ENCODE measurements around the gene CASS4.

The CASS4 gene

DNA sequence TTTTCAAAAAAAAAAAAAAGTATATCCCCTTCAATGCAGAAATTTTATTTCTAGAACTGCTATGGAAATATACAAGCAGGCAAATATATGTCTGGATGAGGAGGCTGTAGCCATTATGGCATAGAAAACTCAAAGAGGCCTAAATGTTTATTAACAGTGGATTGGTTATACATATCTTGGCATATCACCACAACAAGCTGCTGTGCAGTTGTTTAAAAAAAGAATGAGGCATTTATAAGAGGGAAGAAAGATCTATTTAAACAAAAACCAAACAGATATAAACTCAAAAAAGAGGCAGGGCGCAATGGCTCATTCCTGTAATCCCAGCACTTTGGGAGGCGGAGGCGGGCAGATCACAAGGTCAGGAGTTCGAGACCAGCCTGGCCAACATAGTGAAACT is 26.2 kb downstream of the CASS4 start:
- peaks cover 28% of the 10 kb centered on the region for H3K36me3 Mint-ChIP-seq (ENCODE audit: low read depth)
- H3K27ac Mint-ChIP-seq, result peak overlapping the region; percentile 13
- H3K4me1 Mint-ChIP-seq (ENCODE audit: low read depth), result peaks cover 41% of the 10 kb centered on the region
- peaks cover 4% of the 10 kb centered on the region for H3K9me3 Mint-ChIP-seq
- H3K27me3 Mint-ChIP-seq (ENCODE audit: low read depth), result no peaks in the 10 kb centered on the region
- H3K4me3 Mint-ChIP-seq, result no peak overlapping the region

GRCh38 chr20:56439771-56440291 is 27.8 kb downstream of the CASS4 start:
- Mint-ChIP-seq H3K4me1 (ENCODE audit: low read depth) (peaks cover 43% of the 10 kb centered on the region), H3K4me3 (peak overlapping the region; percentile 73), H3K36me3 (ENCODE audit: low read depth) (peaks cover 28% of the 10 kb centered on the region), H3K27me3 (ENCODE audit: low read depth) (no peaks in the 10 kb centered on the region), H3K27ac (peak overlapping the region; percentile 91), H3K9me3 (no peaks in the 10 kb centered on the region)

DNA sequence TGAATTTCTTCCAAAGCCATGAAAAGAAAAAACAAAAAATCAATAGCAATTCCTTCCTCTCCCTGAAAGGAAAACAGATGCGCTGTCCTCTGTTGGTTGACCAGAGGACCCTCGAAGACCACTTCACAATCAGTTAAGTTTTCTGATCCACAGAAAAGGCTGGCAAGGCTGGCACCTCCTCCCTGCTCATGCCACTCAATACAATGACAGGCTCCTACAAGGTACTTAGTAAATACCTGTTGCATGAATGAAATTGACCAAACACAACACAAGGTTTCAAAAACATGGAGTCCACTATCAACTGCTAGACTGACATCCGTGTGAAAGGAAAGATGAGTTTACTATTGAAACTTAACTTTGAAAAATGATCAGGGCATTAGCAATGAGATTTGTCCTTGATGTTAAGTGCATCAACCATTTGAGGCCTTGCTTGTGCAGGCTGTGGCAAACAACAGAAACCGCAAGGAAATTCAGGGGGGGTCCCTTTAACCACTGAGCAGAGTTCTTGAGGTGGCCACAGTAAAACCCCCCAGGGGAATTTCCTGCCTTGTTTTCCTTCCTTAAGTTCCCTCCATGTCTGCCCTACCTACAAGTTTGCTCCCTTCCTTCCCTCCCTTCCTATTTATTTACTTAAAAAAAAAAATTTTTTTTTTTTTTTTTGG is 28.4 kb downstream of the CASS4 start:
- Mint-ChIP-seq H3K27ac (peak overlapping the region; percentile 91), H3K4me3 (peak overlapping the region; percentile 73), H3K36me3 (ENCODE audit: low read depth) (peaks cover 28% of the 10 kb centered on the region), H3K4me1 (ENCODE audit: low read depth) (peaks cover 43% of the 10 kb centered on the region), H3K9me3 (no peaks in the 10 kb centered on the region), H3K27me3 (ENCODE audit: low read depth) (no peaks in the 10 kb centered on the region)

- H3K27me3 Mint-ChIP-seq (ENCODE audit: low read depth), result no peaks in the 10 kb centered on the region
- H3K27ac Mint-ChIP-seq, result peak overlapping the region; percentile 78
- H3K4me1 Mint-ChIP-seq (ENCODE audit: low read depth), result peaks cover 41% of the 10 kb centered on the region
- peak overlapping the region; percentile 63 for H3K4me3 Mint-ChIP-seq
- H3K36me3 Mint-ChIP-seq (ENCODE audit: low read depth), result peaks cover 28% of the 10 kb centered on the region
- no peaks in the 10 kb centered on the region for H3K9me3 Mint-ChIP-seq
Measured at GRCh38 chr20:56442389-56443365, 30.6 kb downstream of the CASS4 start.

- no peaks in the 10 kb centered on the region for H3K9me3 Mint-ChIP-seq
- H3K36me3 Mint-ChIP-seq (ENCODE audit: low read depth), result peaks cover 26% of the 10 kb centered on the region
- H3K4me1 Mint-ChIP-seq (ENCODE audit: low read depth), result peaks cover 34% of the 10 kb centered on the region
- H3K4me3 Mint-ChIP-seq, result no peak overlapping the region
- H3K27ac Mint-ChIP-seq, result peak overlapping the region; percentile 64
- H3K27me3 Mint-ChIP-seq (ENCODE audit: low read depth), result no peaks in the 10 kb centered on the region
Measured at GRCh38 chr20:56443654-56444540, 31.8 kb downstream of the CASS4 start.

DNA sequence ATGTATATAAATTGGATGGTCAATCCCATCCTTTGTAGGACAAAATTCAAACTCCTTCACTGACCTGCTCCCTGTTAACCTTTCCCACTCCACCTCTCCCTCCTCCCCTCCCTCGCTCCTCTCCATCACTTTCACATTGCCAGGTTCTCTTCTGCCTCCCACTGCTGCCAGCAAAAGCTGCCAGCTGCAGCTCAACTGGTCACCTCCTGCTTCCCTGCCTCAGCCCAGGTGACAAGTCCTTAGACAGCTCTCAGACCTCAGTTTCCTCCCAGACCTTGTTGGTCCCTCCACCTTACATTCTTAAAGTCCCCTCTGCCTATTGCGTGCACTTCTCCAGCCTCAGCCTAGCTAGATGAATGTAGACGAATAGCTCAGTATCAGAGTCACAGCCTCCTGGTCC is 33.1 kb downstream of the CASS4 start:
- H3K27ac Mint-ChIP-seq, result no peak overlapping the region
- peaks cover 26% of the 10 kb centered on the region for H3K36me3 Mint-ChIP-seq (ENCODE audit: low read depth)
- H3K4me1 Mint-ChIP-seq (ENCODE audit: low read depth), result peaks cover 26% of the 10 kb centered on the region
- no peaks in the 10 kb centered on the region for H3K27me3 Mint-ChIP-seq (ENCODE audit: low read depth)
- H3K9me3 Mint-ChIP-seq, result no peaks in the 10 kb centered on the region
- no peak overlapping the region for H3K4me3 Mint-ChIP-seq

DNA sequence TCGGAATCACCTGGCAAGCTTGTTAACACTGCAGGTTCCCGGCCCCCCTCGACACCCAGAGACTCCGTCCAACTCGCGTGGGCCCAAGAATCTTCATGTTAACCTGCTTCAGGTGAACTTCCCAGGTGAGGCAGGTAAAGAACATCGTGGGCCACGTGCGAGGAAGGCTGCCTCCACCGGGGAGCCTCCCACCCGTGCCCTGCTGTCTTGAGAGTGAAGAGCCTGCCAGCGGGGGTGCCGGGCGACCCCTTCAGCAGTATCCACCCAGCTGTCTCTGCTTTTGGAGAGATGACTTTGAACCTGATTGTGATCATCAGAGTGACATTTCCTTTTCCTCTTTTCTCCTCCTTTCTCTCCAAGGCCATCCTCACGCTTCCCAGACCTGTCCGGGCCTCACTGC is 33.5 kb downstream of the CASS4 start:
- Mint-ChIP-seq H3K36me3 (ENCODE audit: low read depth) (peaks cover 27% of the 10 kb centered on the region), H3K27me3 (ENCODE audit: low read depth) (no peaks in the 10 kb centered on the region), H3K27ac (no peak overlapping the region), H3K4me3 (no peak overlapping the region), H3K4me1 (ENCODE audit: low read depth) (peaks cover 22% of the 10 kb centered on the region), H3K9me3 (no peaks in the 10 kb centered on the region)

GRCh38 chr20:56447227-56447626 is 35.2 kb downstream of the CASS4 start:
- Mint-ChIP-seq H3K36me3 (ENCODE audit: low read depth) (peaks cover 33% of the 10 kb centered on the region), H3K27me3 (ENCODE audit: low read depth) (no peaks in the 10 kb centered on the region), H3K9me3 (no peaks in the 10 kb centered on the region), H3K4me1 (ENCODE audit: low read depth) (peaks cover 13% of the 10 kb centered on the region), H3K4me3 (no peak overlapping the region), H3K27ac (no peak overlapping the region)

DNA sequence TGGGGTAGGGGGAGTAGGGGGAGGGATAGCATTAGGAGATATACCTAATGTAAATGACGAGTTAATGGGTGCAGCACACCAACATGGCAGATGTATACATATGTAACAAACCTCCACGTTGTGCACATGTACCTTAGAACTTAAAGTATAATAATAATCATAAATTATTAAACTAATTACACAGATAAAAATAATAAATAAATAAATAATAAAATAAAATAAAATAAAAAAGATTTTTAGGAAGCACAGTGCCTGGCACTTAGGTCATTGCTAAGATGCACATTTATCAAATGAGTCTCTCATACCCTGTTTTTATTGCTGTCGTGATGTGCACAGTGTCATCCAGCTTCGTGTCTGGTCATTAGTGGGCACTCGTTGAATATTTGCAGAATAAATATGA is 37.4 kb downstream of the CASS4 start:
- no peaks in the 10 kb centered on the region for H3K27me3 Mint-ChIP-seq (ENCODE audit: low read depth)
- peaks cover 4% of the 10 kb centered on the region for H3K4me1 Mint-ChIP-seq (ENCODE audit: low read depth)
- no peaks in the 10 kb centered on the region for H3K9me3 Mint-ChIP-seq
- no peak overlapping the region for H3K27ac Mint-ChIP-seq
- no peak overlapping the region for H3K4me3 Mint-ChIP-seq
- peaks cover 25% of the 10 kb centered on the region for H3K36me3 Mint-ChIP-seq (ENCODE audit: low read depth)

GRCh38 chr20:56451056-56451765 is 39.2 kb downstream of the CASS4 start:
- Mint-ChIP-seq H3K27ac (no peak overlapping the region), H3K27me3 (ENCODE audit: low read depth) (no peaks in the 10 kb centered on the region), H3K9me3 (no peaks in the 10 kb centered on the region), H3K4me3 (no peak overlapping the region), H3K4me1 (ENCODE audit: low read depth) (peaks cover 9% of the 10 kb centered on the region), H3K36me3 (ENCODE audit: low read depth) (peaks cover 24% of the 10 kb centered on the region)

- H3K27me3 Mint-ChIP-seq (ENCODE audit: low read depth), result no peaks in the 10 kb centered on the region
- H3K4me1 Mint-ChIP-seq (ENCODE audit: low read depth), result peaks cover 11% of the 10 kb centered on the region
- H3K9me3 Mint-ChIP-seq, result no peaks in the 10 kb centered on the region
- no peak overlapping the region for H3K27ac Mint-ChIP-seq
- H3K4me3 Mint-ChIP-seq, result no peak overlapping the region
- peaks cover 28% of the 10 kb centered on the region for H3K36me3 Mint-ChIP-seq (ENCODE audit: low read depth)
Measured at GRCh38 chr20:56453352-56453751, 41.3 kb downstream of the CASS4 start.

- Mint-ChIP-seq H3K4me3 (no peak overlapping the region), H3K27me3 (ENCODE audit: low read depth) (no peaks in the 10 kb centered on the region), H3K9me3 (no peaks in the 10 kb centered on the region), H3K4me1 (ENCODE audit: low read depth) (peaks cover 11% of the 10 kb centered on the region), H3K36me3 (ENCODE audit: low read depth) (peaks cover 30% of the 10 kb centered on the region), H3K27ac (peak overlapping the region; percentile 52)
Measured at GRCh38 chr20:56454754-56455153, 42.7 kb downstream of the CASS4 start.

- Mint-ChIP-seq H3K4me3 (no peak overlapping the region), H3K36me3 (ENCODE audit: low read depth) (peaks cover 14% of the 10 kb centered on the region), H3K27ac (no peak overlapping the region), H3K27me3 (ENCODE audit: low read depth) (no peaks in the 10 kb centered on the region), H3K9me3 (no peaks in the 10 kb centered on the region), H3K4me1 (ENCODE audit: low read depth) (peaks cover 34% of the 10 kb centered on the region)
Measured at GRCh38 chr20:56458206-56458821, 46.3 kb downstream of the CASS4 start.
